ENCODE data around the gene DIDO1. TPM values are rescaled to one million over a fixed set of nuclear protein-coding genes. Genes with fewer than 3 reads are reported as not detected.
"Not testable (repeated sequence)": the region's sequence is repeated elsewhere in the genome, so short reads cannot be mapped to it uniquely, and the experiment has no call there.

The DIDO1 gene
- total RNA-seq, 1 donor from 2014 or later, result 33.2 TPM

GRCh38 chr20:62880147-62880934 lies 46.0 kb downstream of the DIDO1 start:
- no peak for DNase-seq (ENCODE audit: low read depth, low spot score)

- no peak for DNase-seq (ENCODE audit: low read depth, low spot score)
These were observed 46.8 kb downstream of the DIDO1 start for GRCh38 chr20:62879275-62880146.

GRCh38 chr20:62878244-62879038 lies 47.9 kb downstream of the DIDO1 start:
- DNase-seq (ENCODE audit: low read depth, low spot score), result no peak

- DNase-seq (ENCODE audit: low read depth, low spot score), result peak; percentile 66
These were observed 49.1 kb downstream of the DIDO1 start for GRCh38 chr20:62876902-62877816.

- DNase-seq (ENCODE audit: low read depth, low spot score), result no peak
These were observed 49.8 kb downstream of the DIDO1 start for GRCh38 chr20:62876501-62876901.

GRCh38 chr20:62875419-62876361 lies 50.6 kb downstream of the DIDO1 start:
- peak; percentile 64 for DNase-seq (ENCODE audit: low read depth, low spot score)

- DNase-seq (ENCODE audit: low read depth, low spot score), result no peak
These were observed 51.4 kb downstream of the DIDO1 start for GRCh38 chr20:62874964-62875344.

GRCh38 chr20:62873681-62874031 lies 52.6 kb downstream of the DIDO1 start:
- DNase-seq (ENCODE audit: low read depth, low spot score), result not testable (repeated sequence)

GRCh38 chr20:62873280-62873679 lies 53.0 kb downstream of the DIDO1 start:
- DNase-seq (ENCODE audit: low read depth, low spot score), result no peak

GRCh38 chr20:62872862-62873261 lies 53.4 kb downstream of the DIDO1 start:
- DNase-seq (ENCODE audit: low read depth, low spot score), result no peak

- no peak for DNase-seq (ENCODE audit: low read depth, low spot score)
These were observed 54.0 kb downstream of the DIDO1 start for GRCh38 chr20:62872184-62872847.

- DNase-seq (ENCODE audit: low read depth, low spot score), result no peak
These were observed 62.1 kb downstream of the DIDO1 start for GRCh38 chr20:62864207-62864606.

- DNase-seq (ENCODE audit: low read depth, low spot score), result peak; percentile 35
These were observed 64.5 kb downstream of the DIDO1 start, which contains the start of gene TCFL5 for GRCh38 chr20:62861726-62862336. TSS of gene TCFL5 (minus strand) at chr20:62861822. CDS start at chr20:62861670, 152 bp downstream.

GRCh38 chr20:62860924-62861691 lies 65.2 kb downstream of the DIDO1 start:
- no peak for DNase-seq (ENCODE audit: low read depth, low spot score)

GRCh38 chr20:62860391-62860923 lies 65.8 kb downstream of the DIDO1 start:
- no peak for DNase-seq (ENCODE audit: low read depth, low spot score)

- DNase-seq (ENCODE audit: low read depth, low spot score), result no peak
These were observed 66.6 kb downstream of the DIDO1 start for GRCh38 chr20:62859721-62860120.

GRCh38 chr20:62858058-62858830 lies 68.1 kb downstream of the DIDO1 start:
- DNase-seq (ENCODE audit: low read depth, low spot score), result no peak

Data from pulmonary artery endothelial cell (primary cell).